GM21528 (cell line): Measurements from ENCODE around the gene SEMA3D.

Experiments
- ATAC-seq: cut with Tn5 transposase; IDR thresholded peaks from one replicate; pipeline ENCODE4 v1.9.1; 2021; ENCODE audit warnings: mild to moderate bottlenecking, moderate library complexity; ENCODE audit not compliant: unreplicated experiment, low FRiP score

Gene SEMA3D

DNA sequence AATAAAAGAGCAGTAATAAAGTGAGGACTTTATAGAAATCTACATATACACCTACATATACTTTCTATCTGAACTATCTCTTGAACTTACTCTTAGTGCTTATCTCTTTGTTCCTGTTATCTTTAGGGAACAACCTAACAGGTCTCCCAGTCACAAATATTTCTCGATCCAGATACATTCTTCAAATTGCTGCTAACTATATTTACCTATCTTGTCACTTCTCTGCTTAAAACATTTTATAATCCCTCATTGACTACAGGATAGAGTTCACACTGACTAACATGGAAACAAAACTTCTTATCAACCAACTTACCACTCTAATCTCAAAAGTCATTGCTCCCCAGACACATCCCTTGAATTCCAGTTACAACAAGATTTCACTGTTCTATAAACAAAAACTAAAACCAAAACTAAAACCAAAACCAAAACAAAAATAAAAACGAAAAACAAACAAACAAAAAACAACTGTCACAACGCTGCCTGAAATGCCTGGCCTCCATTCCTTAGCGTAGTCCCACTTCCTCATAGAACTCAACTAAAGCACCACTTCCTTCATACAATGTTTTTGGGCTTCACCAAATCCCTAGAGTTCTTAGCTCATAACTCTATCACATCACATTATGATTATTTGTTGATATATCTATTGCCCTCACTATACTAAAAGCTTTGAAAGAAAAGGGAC, 134.7 kb downstream of the SEMA3D start:
- ATAC-seq = no peak

DNA sequence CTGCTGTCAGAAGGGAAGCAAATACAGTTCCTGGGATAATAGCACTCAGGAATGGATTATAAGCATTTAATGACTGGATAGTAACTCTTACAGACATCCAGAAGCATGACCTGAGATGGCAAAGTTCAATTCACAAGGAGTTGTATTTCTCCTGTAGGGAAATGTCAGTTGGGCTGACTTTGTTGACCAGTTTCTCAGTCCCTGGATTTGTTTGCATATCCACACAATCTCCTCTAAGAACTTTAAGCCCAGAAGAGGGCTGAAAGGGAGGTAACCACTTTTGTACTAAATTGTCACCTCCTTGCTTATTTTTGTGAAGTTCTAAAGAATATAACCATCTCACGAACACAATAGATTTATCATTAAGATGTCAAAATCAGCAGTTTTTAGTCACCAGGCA, 140.3 kb downstream of the SEMA3D start:
- no peak for ATAC-seq

DNA sequence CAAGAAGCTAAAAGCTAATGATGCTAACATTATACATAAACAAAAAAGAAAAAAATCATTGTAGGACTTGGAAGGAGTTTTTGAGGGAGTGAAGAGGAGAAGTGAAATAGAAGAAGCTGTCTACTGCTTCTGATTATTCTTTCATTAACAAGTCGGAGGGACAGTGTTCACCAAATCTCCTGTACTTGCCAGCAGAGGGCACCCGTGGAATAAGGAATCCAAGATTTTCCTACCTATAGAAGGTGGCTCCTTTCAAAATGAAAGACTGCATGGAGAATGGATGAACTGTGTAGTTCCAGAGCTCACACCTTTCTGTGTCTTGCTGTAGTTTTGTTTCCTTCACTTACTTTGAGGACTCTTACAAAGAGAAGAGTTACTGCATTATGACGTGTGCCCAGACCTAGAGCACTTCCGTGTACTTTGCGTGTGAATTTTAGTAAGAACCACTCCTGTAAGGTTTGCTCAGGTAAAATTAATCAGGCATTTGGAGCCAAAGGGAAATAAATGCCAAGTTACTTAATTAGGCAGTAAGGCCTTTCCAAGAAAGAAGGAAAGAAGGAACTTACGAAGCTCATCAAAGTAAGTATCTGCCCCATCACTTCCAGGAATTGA, 145.1 kb downstream of the SEMA3D start:
- ATAC-seq = peak; percentile 59

DNA sequence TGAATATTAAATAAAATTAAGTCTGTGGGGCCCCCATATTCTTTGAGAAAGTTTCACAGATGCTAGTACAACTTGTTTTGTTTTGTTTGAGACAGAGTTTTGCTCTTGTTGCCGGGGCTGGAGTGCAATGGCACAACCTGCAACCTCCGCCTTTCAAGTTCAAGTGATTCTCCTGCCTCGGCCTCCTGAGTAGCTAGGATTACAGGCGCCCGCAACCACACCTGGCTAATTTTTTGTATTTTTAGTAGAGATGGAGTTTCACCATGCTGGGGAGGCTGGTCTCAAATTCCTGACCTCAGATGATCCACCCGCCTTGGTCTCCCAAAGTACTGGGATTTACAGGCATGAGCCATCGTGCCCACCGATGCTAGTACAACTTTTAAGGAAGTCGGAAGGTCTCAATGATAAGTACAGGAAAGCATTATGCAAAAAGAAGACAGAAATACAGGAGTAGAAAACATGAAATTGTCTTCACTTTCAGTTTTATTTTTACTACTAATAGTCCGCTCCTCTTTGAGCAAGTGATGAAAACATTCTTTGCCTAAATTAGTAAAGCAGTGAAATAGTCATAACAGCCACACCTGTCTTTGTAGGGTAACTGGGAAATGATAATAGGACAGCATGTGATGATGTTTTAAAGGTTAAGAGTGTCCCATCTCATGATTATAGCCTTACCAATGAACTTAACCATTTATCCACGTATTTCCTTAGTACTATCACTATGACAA, 147.5 kb downstream of the SEMA3D start:
- ATAC-seq = peak; percentile 67

DNA sequence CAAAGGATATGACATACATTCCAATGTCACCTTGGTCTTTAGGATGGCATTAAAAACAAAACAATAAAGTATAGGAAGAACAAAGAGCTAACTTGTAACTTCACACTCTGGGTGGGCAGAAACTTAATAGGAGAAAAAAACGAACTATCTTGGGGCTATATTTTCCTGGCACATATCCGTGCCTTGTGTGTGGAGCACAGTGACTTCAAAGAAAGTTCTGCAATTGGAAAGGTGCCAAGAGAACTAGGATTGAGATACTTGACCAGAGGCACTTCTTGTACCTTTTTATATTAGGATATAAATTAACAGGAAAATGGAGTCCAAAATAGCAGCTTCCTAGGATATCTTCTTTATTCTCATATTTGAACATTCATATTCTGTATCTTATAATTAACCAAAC, 148.4 kb downstream of the SEMA3D start:
- ATAC-seq = no peak

DNA sequence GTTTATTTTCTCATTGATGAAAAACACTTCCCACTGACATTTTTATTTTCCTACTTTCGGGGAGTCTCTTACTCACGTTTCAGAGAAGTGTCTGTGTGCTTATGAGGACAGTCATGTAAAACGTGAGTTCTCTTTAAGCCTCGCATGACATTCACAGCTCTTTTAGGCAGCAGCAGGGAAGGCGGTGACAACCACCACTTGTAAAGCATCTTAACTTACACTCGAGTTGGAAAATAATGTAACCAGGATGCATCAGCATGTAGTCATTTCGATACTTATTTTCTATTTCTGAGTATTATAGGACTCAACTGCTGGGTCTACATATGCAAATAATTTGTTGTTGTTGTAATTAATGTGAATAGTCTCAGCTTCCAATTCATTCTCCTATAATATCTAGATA, 153.6 kb downstream of the SEMA3D start:
- ATAC-seq = no peak

DNA sequence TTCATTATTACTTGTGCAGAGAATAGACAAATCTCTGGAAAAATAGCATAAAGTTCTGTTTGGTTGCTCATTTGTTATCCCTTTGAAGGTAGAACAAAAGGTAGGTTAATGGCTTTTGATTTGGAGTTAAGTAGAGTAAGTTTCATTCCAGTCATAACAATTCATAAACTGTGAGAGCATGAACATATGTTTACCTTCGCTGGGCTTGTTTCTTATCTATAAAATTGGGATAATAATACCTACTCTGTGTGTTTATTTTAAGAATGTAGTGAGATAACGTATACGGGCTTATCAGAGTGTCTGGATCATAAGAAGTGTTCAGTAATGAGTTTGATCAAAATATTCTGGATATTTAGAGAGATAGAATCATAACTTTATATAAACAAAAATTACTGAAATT, 155.4 kb downstream of the SEMA3D start:
- ATAC-seq = no peak

DNA sequence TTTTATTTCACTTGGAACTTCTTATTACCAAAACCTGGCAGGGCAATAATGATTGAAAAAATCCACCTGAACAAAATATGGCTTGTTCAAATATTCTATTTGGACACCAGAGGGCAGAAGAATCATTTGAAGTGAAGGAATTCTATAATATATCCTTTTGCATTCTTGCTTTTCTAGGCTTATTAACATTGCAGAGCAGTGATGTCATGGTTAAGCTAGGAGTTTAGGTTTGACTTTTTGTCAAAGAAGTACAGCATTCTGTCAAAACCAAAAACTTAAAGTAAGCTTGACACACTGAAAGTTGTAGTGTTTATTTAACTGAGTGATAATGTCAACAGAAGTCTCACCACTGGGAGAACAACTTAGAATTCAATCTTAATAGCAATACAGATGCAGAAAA, 156.0 kb downstream of the SEMA3D start:
- no peak for ATAC-seq

DNA sequence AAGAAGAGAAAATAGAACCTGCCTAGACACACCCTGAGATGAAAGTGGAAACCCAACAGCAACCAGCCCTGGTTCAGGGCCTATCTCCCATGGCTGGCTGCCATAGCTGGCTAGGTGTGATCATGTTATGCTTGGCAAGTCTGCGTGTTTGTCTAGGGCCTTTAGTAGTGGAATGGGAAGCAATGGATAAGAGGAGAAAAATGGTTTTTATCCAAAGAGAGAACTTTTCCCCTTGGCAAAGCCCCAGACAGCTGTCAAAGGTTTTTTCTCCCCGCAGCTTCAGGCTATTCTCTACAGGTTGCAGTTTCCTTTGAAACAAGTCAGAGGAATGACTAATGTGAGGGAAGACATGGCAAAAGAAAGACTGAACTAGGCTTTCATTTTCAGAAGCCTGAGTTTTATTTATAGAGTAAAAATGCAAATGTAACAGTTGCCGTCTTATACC, 161.5 kb downstream of the SEMA3D start:
- peak; percentile 79 for ATAC-seq

DNA sequence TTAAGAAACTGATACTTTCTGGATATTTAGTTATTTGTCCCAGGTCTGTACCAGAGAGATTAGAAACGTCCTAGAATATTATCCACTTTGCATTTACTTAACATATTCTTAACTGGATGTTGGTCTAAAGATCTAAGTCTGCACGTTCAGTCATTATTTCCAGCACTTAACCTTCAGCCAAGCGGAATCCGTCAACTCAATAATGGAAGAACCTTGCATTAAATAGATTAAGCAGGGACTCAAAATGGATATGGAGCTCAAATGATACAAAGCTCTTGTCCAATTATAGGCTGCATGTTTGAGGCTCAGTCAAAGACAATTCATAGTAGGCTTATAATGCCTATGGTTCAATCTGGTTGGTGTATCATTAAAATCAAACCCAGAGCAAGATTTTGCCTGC, 162.9 kb downstream of the SEMA3D start:
- no peak for ATAC-seq

DNA sequence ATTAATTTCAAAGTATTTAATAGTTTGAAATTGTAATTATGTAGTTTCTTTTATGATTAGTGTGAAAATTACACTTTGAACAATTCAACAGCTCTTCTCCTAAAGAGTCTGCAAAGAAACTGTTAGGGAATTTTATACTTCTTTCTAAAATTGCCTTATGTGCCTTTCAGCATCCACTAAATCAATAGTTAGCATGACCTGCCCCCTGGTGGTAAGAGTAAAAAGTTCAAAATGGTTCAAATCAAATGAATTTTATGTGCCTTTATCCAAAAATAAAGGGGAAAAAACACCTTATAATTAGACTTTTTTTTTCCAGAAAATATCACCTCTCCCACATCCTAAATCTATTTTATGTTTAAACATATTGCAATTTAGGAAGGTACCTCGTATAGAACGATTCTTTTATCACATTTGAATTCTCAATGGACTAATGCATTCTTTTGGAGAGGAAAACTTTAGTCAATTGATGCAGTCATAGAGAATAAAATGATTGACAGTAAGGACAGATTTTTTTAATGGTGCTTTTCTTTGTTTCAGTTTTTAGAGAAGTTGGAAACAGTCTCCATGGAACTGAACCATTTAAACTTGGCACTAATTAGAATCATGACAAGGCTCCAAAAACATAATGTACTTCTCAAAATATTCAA, 163.7 kb downstream of the SEMA3D start:
- no peak for ATAC-seq

DNA sequence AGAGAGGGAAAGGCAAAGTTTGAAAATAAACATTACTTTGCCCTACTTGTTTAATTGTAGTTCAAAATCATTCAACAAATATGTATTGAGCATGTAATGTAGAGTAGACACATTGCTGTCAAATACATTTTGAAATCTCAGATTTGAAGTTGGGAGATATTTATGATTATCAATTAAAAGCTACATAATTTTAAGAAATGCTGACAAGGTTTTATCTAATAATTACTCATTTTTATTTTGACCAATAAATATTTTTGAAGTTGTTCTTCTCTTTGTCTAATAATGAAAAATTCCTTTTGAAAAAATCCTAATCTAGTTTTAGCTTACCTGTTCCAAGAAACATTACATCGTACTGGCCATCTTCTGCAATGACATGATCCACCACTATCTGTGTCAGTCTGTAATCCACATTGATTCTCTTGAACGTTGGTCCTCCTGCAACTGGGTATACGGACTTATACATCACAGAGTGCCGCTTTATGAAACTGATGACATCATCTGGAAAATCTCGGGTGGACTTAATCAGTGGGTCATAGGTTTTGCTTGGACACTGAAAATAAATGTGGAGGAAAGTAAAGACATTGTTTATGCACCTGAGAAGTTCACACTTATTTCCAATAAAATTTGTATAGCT, 164.7 kb downstream of the SEMA3D start:
- ATAC-seq = no peak

DNA sequence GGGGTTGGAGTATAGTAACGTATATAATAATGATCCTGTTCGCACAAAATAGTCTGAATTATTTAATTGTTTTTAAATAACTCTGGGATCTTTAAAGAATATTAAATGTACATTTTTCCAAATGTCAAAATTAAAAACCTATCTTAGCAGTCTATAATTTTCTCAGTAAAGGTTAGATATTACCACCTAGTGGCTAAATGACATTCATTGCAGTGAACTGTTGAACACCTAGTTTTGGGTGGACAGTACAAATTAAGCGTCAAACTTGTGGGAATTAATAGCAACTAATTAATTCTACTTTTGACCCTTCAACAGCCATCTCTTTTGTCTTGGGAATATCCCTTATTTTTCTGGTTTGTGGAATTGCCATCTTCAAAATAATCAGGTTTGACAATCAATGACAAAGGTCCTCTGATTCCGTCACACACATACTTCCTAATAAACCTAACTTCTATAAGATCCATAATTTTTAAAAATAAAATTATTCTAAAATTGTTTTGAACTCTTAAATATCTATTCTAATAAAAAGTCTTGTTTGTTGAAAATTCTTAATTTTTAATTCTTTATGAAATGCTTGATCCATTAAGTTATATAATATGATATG, 165.7 kb downstream of the SEMA3D start:
- ATAC-seq = no peak

DNA sequence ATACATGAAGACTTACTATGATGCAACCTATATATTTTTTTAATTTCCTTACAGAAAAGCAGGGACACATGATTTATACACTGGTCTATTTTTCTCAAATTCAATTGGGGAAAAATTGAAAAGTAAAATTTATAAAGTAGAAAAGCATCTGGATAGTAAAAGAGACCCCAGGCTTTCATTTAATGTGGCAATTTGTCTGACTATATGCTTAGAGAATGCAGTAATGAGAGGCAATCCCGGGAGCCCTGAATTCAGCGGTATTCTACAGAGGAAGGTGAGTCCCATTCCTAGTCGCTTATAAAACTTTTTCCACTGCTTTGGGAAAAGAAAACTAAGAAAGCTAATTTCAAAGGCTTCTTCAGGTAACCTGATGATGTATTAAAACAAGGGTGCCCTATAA, 167.1 kb downstream of the SEMA3D start:
- no peak for ATAC-seq

DNA sequence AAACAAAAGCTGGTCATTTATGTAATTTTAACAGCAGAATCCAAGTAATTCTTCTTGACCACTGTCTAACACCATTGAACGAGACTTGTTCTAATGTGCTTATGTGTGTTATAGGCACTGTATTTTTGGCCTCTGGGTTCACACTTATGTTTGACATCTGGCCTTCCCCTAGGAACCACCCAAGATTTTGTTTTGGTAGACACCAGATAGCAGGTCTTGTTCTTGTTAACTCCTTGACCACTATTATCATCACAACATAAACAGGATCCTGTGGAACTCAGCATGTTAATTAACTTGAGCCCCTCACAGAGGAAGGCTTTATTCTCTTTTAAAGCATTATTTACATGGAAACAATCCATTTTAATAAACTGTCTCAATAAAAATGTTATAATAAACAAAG, 167.7 kb downstream of the SEMA3D start:
- no peak for ATAC-seq

DNA sequence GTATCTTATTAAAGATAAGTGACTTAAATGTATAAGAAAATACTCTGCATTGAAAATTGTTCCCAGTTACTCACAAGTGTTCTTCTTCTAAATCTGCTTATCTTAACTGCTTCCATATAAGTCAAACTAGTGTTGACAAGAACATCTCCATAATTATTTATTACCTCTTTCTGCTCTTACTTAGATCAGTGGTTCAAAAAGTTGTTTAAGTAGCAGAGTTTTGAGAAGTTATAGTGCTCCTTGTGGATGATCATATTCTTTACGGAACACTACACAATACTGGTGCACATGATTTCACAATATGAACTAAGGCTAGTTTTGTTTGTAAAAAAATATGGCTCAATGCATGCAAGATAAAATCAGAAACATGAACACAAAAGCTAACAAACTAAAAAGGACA, 168.4 kb downstream of the SEMA3D start:
- ATAC-seq = no peak

DNA sequence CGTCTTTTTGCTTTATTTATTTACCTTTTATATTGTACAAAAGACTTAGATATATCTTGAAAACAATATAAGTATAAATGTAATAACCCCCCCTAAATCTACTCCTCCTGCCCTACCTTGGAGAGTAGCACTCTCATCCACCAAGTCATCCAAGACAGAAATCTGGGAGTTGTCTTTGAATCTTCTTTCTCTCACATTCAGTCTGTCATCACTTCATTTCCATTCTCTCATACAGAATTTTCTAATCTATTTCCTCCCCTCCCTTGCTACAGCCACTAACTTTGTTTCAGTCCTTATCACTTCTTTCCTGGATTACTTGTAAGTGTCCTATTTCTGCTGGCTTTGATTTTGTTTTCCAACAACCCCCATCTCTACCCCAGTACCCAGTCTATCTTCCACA, 170.6 kb downstream of the SEMA3D start:
- ATAC-seq = no peak

DNA sequence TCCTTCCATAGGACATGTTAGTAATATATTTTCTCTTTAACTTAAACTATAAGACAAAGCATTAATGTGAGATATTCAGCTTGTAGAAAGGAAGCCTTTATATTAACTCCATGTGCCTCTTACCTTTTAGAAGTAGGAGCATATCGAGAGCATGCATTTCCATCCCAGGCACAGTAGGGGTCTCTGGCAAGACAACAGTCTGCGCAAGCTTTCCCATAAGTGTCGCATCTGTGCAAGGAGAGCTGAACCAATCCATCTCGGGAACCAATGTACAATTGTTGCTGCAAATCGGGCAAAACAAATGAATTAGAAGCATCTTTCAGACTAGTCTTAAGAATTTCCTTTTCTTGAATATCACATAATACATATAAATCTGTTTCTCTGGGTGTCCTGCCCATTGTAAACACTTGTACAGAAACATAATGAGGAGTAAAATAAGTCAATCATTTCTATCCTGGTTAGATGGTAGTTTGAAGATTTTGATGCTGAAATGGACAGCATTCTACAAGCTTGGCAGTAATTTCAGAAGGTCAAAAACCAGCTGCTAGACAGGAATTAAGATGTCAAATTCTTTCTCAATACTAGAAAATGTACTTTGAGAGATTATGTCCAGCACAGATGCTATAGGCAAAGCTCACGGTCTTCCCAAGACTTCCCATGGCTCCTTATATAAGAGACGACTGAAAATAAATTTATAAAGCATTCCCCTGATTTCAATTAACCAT, 171.8 kb downstream of the SEMA3D start:
- ATAC-seq = no peak

DNA sequence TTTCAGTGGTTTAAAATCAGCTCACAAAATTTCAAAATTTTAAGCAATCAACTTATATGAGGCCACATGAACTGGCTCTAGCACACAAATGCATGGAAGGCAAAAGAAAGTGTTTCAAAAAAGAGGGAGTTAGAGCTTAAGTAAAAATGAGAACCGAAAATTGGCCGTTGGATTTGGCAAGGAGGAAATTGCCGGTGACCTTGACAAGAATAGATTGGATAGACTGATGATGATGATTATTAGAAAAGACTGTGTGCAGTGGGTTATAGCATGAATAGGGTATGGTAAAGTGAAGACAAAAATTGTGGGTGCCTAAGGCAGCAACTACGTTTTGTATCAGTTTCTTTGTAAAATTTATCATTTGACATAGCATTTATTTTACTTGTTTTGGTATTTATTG, 175.7 kb downstream of the SEMA3D start:
- ATAC-seq = no peak

DNA sequence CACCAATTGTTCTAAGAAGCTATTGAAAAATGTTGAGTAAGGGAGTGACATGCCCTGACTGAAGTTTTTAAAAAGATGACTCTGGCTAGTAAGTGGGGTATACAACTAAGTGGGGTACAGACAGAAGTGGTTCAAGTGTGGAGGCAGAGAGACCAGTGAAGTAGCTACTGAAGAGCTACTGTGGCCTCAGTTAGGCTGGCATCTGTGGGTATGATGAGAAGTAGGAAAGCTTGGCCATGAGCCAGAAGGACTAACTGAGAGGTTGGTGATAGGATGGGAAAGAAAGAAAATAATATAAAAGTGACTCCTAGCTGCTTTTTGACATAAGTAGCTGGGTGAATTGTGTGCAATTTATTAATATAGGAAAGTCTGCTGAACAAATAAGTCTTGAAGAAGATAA, 176.6 kb downstream of the SEMA3D start:
- no peak for ATAC-seq
